GM18867 (cell line): ENCODE data around the gene MED1.
"Not testable (repeated sequence)": the region's sequence is repeated elsewhere in the genome, so short reads cannot be mapped to it uniquely, and the experiment has no call there.

Source experiments
- ATAC-seq: cut with Tn5 transposase; IDR thresholded peaks from one replicate; pipeline ENCODE4 v1.9.1; 2021; ENCODE audit warnings: mild to moderate bottlenecking, moderate library complexity; ENCODE audit not compliant: unreplicated experiment

Gene MED1

GRCh38 chr17:39443326-39443725, 7.7 kb downstream of the MED1 start:
- no peak for ATAC-seq

DNA sequence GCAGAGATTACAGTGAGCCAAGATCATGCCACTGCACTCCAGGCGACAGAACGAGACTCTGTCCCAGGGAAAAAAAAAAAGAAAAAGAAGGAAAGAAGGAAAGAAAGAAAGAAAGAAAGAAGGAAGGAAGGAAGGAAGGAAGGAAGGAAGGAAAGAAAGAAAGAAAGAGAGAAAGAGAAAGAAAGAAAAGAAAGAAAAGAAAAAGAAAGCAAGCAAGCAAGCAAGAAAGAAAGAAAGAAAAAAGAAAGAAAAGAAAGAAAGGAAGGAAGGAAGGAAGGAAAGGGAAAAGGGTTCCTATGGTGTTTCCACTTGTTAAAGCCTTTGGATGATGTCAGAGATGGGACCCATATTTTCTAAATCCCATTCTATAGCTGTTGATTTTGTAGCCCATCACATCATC, 11.2 kb downstream of the MED1 start:
- not testable (repeated sequence) for ATAC-seq

DNA sequence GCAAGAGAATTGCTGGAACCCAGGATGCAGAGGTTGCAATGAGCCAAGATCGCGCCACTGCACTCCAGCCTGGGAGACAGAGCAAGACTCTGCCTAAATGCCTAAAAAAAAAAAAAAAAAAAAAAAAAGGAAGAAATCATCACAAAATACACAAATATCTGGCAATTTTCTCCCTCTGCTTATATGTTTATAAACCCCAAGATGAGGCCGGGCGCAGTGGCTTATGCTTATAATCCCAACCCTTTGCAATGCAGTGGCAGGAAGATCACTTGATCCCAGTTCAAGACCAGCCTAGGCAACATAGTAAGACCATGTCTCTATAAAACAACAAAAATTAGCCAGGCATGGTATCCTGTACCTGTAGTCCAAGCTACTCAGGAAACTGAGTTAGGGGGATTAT, 21.5 kb downstream of the MED1 start:
- ATAC-seq: no peak

GRCh38 chr17:39416141-39416540, 34.9 kb downstream of the MED1 start:
- no peak for ATAC-seq

DNA sequence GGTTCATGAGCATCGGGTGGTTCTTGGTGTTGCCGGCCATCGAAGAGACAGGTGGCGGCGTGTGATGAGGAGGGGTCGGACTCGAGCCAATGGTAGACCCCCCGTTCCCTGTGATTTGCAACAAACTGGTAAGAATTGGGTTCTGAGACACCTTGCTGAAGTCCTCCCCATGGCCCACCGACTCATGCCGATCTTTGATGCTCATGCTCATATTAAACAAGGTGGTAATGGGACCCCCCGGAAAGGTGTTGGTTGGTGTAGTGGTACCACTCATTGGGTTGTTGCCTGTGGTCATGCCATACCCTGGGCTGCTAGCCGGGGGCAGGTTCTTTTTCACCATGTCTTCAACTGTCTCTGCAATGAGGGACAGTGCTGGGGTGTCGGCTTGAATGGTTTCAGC, 40.8 kb downstream of the MED1 start:
- no peak for ATAC-seq

GRCh38 chr17:39408360-39408759, 42.7 kb downstream of the MED1 start:
- no peak for ATAC-seq

DNA sequence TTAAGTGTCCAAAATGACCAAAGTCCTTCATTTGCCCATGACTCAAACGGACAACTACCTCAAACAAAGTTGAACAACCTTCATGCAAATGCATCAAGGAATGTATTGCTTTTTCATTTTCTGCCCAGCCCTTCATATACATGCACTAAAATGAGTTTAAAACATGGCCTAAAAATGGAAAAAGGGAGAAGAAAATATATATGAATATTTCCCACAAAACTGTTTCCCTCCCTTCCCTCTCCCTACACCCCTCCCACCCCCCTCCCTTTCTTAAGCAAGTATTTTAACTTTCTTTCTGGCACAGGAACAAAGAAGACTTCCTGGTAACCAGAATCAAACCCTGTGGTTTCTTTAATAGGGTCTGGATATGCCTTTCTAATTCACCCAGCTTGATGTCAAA, 44.1 kb downstream of the MED1 start:
- ATAC-seq: no peak

DNA sequence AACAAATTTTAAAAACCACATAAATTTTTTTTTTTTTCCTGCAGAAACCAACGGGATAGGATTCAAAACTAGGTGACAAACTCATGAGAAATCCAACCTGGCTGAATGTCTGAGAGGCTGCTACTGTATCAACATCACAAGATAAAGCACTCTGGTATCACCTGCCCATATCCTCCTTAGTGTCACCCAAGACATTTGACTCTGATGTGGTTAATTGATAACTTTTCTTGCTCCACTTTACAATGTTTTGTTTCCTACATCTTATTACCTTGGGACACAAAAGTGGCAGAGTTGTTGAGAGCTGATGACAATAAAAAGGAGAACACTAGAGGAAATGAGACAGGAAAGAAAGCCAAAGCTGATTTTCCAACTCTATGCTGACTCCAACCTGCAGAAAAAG, 45.6 kb downstream of the MED1 start:
- ATAC-seq: no peak

DNA sequence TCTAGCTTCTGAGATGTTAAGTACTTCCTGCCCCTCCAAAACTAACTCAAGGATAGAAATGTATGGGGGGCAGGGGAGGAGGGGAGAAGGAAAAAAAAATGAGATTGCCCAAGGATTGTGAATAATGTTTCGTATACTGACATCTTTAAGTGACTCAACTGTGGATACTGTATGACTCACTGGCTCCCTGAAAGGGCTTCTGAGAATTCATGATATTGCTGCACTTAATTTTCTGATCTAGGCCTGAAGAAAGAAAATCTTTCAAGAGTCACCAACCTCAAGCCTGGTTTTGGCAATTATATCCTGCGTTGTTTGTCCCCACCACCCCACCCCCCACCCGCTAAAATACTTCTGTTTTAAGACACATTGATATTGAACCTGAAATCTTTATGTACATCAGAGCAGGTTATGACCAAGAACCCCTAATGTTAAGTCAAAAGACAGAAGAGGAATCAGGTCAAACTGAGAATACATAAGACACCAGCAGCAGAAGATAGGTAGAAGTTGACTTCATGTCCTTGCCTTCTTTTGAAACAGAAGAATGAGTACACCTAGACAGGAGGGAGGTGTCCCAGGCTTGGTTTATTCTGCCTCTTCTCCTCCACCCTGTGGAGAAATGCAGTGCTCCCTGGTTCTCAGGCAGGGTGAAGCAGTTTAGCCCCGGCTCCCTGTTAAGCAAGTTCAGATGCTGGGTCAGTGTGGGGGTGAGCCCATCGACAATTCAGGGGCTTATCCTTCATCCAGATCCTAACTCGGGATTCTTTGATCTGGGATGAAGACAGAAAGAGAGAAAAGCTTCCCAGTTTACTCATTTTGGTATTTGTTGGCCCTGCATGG, 46.3 kb downstream of the MED1 start:
- ATAC-seq: no peak

DNA sequence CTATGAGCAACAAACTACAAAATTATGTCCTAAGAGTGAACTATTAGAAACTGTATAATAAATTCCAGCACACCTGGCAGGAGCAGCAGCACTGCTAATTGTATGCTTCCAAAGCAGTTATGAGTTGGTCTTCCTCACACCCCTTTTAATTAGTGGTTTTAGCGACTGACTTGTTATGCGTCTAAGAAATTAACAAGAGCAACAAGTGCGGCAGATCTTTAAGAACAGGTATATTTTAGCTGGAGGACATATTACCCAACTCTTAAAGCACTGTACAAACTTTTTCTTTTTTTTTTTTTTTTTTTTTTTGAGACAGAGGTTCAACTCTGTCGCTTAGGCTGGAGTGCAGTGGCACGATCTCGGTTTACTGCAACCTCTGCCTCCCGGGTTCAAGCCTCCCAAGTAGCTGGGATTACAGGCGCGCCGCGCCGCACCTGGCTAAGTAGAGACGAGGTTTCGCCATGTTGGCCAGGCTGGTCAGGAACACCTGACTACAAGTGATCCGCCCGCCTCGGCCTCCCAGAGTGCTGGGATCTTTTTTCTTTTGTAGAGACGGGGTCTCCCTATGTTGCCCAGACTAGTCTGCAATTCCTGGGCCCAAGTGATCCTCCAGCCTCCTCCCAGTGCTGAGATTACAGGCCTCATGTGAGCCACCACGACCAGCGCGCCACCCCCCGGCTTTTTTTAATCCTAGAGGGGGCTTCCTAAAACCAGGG, 48.0 kb downstream of the MED1 start:
- no peak for ATAC-seq

GRCh38 chr17:39402244-39402889, 48.7 kb downstream of the MED1 start:
- peak; percentile 63 for ATAC-seq

DNA sequence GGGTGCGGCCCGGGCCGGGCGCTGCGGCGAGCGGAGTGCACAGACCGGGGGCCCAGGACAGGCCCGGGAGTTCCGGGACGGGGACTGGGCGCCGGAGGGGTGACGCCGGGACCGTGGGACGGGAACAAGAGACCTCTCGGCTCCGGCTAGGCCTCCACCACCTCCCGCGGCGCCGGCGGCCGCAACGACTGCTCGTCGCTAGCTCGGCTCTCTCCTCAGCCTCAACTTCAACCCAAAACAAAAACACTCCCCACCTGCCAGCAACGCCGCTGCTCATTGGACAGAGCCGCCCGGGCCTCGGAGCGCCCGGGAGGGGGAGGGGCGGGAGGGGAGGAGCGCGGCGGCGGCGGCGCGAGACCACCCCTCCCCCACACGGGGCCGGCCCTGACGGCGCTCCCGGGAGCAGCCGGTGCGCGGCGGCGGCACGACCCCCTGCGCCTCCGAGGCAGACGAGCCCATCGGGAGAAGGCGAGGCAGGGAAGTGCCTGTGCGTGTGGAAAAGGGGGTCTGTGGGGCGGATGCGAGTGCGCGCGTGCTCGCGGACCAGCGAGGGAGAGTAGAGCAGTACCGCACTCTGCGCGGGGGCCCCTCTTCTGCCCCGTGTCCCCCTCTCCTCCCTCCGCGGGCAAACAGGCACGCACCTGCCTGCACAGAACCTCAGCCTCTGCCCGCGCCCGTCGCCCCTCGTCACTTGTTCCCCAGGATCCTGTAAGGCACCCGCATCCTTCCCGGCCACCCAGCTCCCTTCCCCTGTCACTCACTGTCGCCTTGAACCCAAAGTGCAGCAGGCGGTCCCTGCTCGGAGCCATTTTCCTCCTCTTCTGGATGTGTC, 49.4 kb downstream of the MED1 start, which contains the start of gene FBXL20:
Gene FBXL20, minus strand, starts transcription at position 215 of the 832 bp plus-strand sequence. CDS start 224 bp downstream, outside the sequence.
- peak; percentile 72 for ATAC-seq

- ATAC-seq: peak; percentile 6
Measured at GRCh38 chr17:39400547-39401411, 50.3 kb downstream of the MED1 start.

DNA sequence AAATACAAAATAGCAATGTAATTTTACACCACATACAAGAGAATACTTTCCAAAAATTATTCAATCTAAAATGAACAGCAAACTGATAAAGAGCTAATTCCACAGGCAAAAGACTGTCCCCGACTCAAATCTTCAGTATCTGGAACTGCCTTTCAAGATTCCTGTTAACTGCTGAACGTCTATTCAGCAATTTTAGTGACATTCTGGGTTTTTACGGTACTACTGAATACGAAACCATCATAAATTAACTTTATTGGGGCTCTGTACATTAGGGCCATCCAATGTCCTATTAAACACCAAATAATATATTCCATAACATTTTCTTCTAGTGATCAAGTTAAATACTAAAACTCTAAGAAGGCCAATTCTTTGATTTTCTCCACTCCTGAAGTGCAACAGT, 51.3 kb downstream of the MED1 start:
- no peak for ATAC-seq

GRCh38 chr17:39393736-39394135, 57.3 kb downstream of the MED1 start:
- no peak for ATAC-seq

- ATAC-seq: no peak
Measured at GRCh38 chr17:39391448-39391847, 59.6 kb downstream of the MED1 start.

DNA sequence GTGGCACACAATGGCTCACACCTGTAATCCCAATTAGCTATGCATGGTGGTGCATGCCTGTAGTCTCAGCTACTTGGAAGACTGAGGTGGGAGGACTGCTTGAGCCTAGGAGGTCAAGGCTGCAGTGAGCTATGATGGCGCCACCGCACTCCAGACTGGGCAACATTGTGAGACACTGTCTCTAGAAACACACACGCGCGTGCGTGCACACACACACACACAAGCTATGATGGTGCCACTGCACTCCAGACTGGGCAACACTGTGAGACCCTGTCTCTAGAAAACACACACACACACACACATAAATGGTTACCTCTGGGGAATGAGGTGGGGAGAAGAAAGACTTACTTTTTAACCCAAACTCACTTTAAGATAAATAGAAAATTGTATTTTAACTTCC, 66.0 kb downstream of the MED1 start:
- no peak for ATAC-seq

- ATAC-seq: no peak
Measured at GRCh38 chr17:39380144-39380543, 70.9 kb downstream of the MED1 start.

- ATAC-seq: no peak
Measured at GRCh38 chr17:39376434-39376833, 74.6 kb downstream of the MED1 start.

GRCh38 chr17:39367805-39368204, 83.3 kb downstream of the MED1 start:
- not testable (repeated sequence) for ATAC-seq
